AG09319 (cell line): ENCODE measurements around the gene CALY.

Source experiments
- DNase-seq: peaks from one replicate; pipeline ENCODE4 v3.0.0-alpha.2; 2010; ENCODE audit warnings: low read depth; ENCODE audit errors: extremely low read depth
- CTCF ChIP-seq: IDR thresholded peaks from 2 replicates; pipeline ENCODE4 v1.5.1; 2011; ENCODE audit warnings: low read depth, mild to moderate bottlenecking, inconsistent platforms, low read length, moderate library complexity

Gene CALY

GRCh38 chr10:133281084-133281483 is 55.6 kb downstream of the CALY start:
- DNase-seq, result no peak
- no peak for TF ChIP-seq CTCF

GRCh38 chr10:133280391-133281059 is 56.2 kb downstream of the CALY start:
- TF ChIP-seq CTCF, result no peak
- no peak for DNase-seq

DNA sequence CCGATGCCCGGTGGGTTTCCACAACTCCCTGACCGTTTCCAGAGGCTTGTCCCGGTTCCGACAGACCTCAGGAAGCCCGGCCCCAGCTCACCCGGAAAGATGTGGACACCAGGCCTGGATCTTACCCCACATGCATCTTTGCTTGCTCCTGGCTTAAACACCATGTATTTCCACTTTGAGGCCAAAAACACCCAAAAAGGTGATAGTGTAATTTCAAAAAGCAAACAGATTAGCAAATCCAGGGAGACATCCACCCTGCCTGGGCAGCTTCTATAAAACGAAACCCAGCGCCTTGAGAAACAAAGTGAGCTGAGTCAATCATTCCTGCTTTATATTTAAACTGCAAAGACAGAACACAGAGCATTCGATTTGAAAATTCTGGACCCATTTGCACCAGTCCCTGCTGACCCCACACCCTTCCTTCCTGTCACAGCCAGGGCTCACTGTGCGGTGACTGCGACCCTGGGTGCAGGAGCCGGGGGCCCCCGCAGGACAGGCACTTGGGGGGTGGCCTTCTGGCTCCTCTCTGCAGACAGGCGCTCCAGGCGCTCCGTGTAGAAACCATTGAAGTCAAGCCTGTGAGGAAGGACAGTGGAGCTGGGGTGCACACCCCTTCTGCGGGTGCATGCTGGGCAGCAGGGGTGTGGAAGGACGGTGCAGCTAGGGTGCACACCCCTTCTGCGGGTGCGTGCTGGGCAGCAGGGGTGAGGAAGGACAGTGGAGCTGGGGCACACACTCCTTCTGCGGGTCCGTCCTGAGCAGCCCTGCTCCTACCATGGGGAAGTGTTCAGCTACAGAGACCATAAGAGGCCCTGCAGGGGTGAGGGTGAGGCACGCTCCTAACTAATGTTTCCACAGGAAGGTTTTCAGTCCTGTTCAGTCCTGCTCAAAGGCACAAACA is 57.1 kb downstream of the CALY start:
- DNase-seq, result no peak

DNA sequence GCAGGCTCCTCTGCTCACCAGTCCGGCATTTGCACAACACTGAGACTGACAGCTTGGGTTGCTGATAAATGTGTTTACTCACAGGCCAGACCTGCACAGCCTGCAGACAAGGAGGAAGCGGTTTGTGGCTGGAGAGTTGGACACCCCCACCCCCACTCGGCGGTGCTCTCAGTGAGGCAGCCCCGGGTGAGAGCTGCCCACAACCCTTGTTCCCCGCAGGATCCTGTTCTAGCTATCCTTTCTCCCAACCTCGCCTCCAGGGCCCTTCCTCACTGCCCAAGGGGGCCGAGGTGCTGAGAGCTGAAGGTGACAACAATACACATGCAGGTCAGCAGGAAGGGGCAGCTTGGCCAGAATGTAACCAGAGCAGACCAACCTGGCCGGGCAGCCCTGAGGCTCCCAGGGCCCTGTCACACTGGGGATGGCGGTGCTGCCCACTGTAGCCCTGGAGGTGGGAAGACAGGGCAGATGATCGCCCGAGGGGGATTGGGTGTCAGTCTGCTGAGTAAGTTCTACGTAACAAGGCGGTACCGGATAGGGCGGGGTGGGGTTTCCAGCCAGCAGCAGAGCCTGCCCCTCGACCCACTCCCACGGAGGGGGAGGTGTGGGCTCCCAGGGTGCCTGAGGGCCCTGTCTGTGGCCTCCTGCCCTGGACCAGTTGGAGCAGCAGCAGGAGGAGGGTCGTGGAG is 58.0 kb downstream of the CALY start:
- no peak for DNase-seq
- no peak for TF ChIP-seq CTCF

More for the DNA sequence above, 57.1 kb downstream of the CALY start:
- TF ChIP-seq CTCF, result no peak

GRCh38 chr10:133277993-133278576 is 58.6 kb downstream of the CALY start:
- no peak for TF ChIP-seq CTCF
- no peak for DNase-seq

- no peak for DNase-seq
- no peak for TF ChIP-seq CTCF
Observed at GRCh38 chr10:133277277-133277992, 59.3 kb downstream of the CALY start.
